Activated T-helper 17 cell treated with anti-CD3 and anti-CD28 coated beads, Interleukin-2, amount 50 U/mL, for 72 hours (primary cell): ENCODE measurements around the gene TNKS1BP1. TPM values are rescaled to one million over a fixed set of nuclear protein-coding genes. Genes with fewer than 3 reads are reported as not detected.
A peak's percentile ranks its signal among the peaks of the same experiment; 100 is the strongest.
"Not testable (repeated sequence)": the region's sequence is repeated elsewhere in the genome, so short reads cannot be mapped to it uniquely, and the experiment has no call there.

ENCODE experiments used
- ATAC-seq: fragments of 150-1000 bp; cut with Tn5 transposase; replicated peaks from 2 replicates; pipeline ENCODE4 v1.10.0; 2021; ENCODE audit warnings: mild to moderate bottlenecking, moderate library complexity
- H3K27ac Mint-ChIP-seq: one replicate; pipeline ENCODE4 v1.8.0; 2022; ENCODE audit warnings: mixed read lengths
- H3K27me3 Mint-ChIP-seq: one replicate; pipeline ENCODE4 v1.8.0; 2022; ENCODE audit warnings: mixed read lengths
- H3K36me3 Mint-ChIP-seq: one replicate; pipeline ENCODE4 v1.8.0; 2022; ENCODE audit warnings: low read depth, mild to moderate bottlenecking, mixed read lengths
- H3K4me1 Mint-ChIP-seq: one replicate; pipeline ENCODE4 v1.8.0; 2022; ENCODE audit warnings: mixed read lengths
- H3K4me3 Mint-ChIP-seq: one replicate; pipeline ENCODE4 v1.8.0; 2022; ENCODE audit warnings: mild to moderate bottlenecking, mixed read lengths
- H3K9me3 Mint-ChIP-seq: one replicate; pipeline ENCODE4 v1.8.0; 2022; ENCODE audit warnings: mixed read lengths
- total RNA-seq, 2 donors: library from RNA; stranded (reverse); gene quantifications; one replicate each; pipeline ENCODE4 v1.2.3, GENCODE V29; 2022

The TNKS1BP1 gene, protein sequence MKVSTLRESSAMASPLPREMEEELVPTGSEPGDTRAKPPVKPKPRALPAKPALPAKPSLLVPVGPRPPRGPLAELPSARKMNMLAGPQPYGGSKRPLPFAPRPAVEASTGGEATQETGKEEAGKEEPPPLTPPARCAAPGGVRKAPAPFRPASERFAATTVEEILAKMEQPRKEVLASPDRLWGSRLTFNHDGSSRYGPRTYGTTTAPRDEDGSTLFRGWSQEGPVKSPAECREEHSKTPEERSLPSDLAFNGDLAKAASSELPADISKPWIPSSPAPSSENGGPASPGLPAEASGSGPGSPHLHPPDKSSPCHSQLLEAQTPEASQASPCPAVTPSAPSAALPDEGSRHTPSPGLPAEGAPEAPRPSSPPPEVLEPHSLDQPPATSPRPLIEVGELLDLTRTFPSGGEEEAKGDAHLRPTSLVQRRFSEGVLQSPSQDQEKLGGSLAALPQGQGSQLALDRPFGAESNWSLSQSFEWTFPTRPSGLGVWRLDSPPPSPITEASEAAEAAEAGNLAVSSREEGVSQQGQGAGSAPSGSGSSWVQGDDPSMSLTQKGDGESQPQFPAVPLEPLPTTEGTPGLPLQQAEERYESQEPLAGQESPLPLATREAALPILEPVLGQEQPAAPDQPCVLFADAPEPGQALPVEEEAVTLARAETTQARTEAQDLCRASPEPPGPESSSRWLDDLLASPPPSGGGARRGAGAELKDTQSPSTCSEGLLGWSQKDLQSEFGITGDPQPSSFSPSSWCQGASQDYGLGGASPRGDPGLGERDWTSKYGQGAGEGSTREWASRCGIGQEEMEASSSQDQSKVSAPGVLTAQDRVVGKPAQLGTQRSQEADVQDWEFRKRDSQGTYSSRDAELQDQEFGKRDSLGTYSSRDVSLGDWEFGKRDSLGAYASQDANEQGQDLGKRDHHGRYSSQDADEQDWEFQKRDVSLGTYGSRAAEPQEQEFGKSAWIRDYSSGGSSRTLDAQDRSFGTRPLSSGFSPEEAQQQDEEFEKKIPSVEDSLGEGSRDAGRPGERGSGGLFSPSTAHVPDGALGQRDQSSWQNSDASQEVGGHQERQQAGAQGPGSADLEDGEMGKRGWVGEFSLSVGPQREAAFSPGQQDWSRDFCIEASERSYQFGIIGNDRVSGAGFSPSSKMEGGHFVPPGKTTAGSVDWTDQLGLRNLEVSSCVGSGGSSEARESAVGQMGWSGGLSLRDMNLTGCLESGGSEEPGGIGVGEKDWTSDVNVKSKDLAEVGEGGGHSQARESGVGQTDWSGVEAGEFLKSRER (N-terminal part only)
- 10 to 100 TPM in 1 of 2 donors, 1 to 10 TPM in 1; 4.1 to 13.6 TPM for total RNA-seq

DNA sequence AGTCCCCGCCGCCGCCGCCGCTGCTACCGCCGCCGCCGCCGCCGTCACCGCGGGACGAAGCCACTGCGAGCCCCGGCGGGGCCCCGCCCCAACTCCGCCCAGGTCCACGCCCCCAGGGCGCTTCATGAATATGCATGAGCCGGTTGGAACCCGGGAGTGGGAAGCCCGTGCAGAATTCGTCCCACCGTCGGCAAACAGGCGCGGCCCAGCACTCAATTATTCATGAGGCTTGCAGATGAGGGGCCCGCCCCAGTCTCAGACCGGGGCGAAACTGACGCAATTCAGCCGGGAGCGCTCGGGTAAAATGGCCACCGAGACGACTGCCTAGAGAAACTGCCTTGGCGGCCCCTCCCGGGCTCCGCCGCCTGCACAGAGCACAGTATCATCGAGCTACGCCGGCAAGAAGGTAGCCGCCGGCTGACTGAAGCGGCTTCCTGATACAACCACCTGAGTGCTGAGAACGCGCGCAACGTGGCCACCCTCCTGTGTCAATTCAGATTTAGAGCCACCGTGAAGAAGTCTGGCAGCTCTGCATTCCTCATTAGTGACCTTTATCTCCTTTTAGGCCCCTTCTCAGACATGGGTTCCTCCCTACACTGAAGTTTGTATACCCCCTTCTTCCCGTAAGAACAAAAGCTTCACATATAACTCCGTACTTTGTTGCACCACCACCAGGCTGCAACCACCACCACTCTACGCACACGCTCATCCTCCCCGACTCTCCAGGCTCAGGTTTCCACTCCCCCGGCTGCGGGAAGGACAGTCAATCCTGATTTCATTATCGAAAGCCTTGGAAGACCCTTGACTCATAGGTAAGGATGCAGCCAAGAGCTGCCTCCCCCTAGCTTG is at the start of gene TNKS1BP1:
TNKS1BP1 (minus strand) TSS at position 67 of the 849 bp plus-strand sequence. CDS start 3,067 bp downstream, outside the sequence.
- H3K4me3 Mint-ChIP-seq: peak within 1 kb of the TSS; percentile 88
- H3K27me3 Mint-ChIP-seq: no peaks in the 10 kb centered on the region
- H3K9me3 Mint-ChIP-seq: no peaks in the 10 kb centered on the region
- H3K27ac Mint-ChIP-seq: peak within 1 kb of the TSS; percentile 90
- peaks cover 60% of the 10 kb centered on the region for H3K4me1 Mint-ChIP-seq
- peak; percentile 92 for ATAC-seq
- peaks cover 58% of the 10 kb centered on the region for H3K36me3 Mint-ChIP-seq

DNA sequence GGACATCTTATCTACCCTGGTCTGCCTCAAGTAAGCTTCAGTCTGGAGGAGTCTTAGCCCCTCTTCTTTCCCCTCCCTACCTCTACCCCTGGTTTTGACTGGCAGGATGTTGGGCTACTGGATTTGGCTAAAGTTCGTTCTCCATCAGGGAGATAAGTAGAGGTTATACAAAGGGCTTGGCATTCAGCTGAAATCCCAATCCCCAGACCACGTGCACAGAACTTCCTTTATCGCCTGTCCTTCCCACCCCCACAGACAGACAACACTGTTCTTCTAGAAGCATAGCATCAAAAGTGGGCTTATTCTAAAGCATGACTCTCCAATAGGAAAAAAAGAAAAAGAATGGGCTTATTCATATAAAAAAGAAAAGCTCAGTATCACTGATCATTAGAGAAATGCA is 48.4 kb upstream of the TNKS1BP1 start:
- no peaks in the 10 kb centered on the region for H3K9me3 Mint-ChIP-seq
- peaks cover 10% of the 10 kb centered on the region for H3K27me3 Mint-ChIP-seq
- H3K4me3 Mint-ChIP-seq: no peak overlapping the region
- H3K4me1 Mint-ChIP-seq: no peaks in the 10 kb centered on the region
- ATAC-seq: no peak
- no peaks in the 10 kb centered on the region for H3K36me3 Mint-ChIP-seq
- H3K27ac Mint-ChIP-seq: no peak overlapping the region

DNA sequence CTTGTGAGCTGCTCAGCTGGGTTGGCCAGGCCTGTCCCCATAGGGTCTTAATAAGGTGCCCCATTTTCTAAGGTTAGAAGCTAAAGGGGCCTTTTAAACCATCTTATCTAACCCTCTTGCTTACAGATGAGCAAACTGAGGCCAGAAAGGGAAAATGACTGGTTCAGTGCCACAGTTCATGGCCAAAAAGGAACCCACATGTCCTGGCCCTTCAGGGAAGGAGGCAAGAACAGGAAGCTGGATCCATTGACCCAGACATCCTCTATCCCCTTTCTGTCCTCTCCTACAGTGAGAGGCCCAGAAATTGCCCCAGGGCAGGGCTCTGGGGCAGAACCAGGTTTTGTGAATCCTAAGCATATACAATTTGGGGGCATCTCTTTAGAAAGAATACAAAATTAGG is 46.2 kb upstream of the TNKS1BP1 start:
- H3K4me1 Mint-ChIP-seq: no peaks in the 10 kb centered on the region
- no peak overlapping the region for H3K27ac Mint-ChIP-seq
- no peaks in the 10 kb centered on the region for H3K9me3 Mint-ChIP-seq
- H3K27me3 Mint-ChIP-seq: peaks cover 3% of the 10 kb centered on the region
- no peak overlapping the region for H3K4me3 Mint-ChIP-seq
- H3K36me3 Mint-ChIP-seq: no peaks in the 10 kb centered on the region
- no peak for ATAC-seq

DNA sequence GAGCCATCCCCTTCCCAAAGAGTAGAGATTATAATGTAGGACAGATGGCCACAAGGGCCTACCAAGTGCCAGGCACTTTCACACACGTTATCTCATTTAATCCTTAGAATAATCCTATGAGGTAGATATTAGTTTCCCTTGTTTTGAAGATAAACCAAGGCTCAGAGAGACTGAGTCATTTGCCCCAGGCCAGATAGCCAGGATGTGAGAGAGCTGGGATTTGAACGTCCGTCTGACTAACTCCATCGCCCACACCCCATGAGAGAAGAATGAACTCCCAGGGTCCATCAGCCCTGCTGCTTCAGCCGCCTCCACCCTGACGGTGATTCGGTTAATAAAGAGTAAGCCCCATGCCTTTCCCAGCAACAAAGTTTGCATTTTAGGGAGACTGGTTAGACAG is 45.5 kb upstream of the TNKS1BP1 start:
- Mint-ChIP-seq H3K27me3 (peaks cover 3% of the 10 kb centered on the region), H3K36me3 (no peaks in the 10 kb centered on the region), H3K4me3 (no peak overlapping the region), H3K9me3 (no peaks in the 10 kb centered on the region), H3K27ac (no peak overlapping the region), H3K4me1 (no peaks in the 10 kb centered on the region)
- ATAC-seq: no peak

DNA sequence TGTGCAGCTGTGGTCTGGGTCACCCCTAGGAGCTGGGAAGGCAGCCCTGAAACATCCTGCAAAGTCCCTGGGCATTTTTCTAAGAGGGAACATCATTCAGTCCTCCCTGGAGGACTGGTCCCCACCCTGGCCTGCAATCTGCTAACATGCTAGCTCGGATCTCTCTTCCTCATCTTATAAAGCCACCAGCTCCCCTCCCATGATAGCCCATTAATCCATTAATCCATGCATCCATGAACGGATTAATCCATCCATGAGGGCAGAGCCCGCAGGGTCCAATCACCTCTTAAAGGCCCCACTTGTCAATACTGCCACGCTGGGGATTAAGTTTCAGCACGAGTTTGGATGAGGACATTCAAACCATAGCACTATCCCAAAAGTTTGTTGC is 44.1 kb upstream of the TNKS1BP1 start:
- no peak overlapping the region for H3K4me3 Mint-ChIP-seq
- peaks cover 3% of the 10 kb centered on the region for H3K27me3 Mint-ChIP-seq
- no peak overlapping the region for H3K27ac Mint-ChIP-seq
- H3K4me1 Mint-ChIP-seq: no peaks in the 10 kb centered on the region
- no peaks in the 10 kb centered on the region for H3K36me3 Mint-ChIP-seq
- H3K9me3 Mint-ChIP-seq: no peaks in the 10 kb centered on the region
- ATAC-seq: no peak

DNA sequence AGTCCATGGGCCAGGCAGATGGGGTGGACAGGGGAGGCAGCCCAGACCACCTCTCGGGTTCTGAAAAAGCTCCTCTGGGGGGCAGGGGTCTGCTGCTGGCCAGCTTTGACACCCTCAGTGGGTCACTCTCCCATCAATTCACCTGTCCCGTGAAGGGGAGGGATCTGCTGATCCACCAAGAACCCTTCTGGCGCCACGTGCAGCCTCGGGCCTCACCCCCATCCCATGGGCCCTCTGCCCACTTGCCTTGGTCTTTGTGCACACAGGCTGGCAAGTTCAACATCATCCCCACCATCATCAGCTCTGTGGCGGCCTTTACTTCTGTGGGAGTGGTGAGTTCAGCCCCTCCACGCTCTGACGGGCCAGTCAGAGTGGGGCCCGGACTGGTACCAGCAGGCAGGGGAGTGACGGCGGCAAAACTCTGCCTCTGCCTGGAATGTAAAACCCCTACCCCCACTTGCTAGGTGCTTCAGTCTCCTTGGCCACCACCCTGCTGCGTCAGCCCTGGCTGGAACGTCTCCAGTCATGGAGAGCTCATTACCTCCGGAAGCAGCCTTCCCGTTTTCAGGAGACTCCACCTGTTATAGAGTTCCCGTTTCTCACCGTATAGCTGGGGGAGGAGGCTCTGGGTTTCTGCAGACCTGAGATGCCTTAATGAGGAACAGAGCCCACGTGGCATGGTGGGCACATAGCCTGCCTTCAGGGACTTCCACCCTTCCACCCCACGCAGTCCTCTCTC is 43.5 kb upstream of the TNKS1BP1 start:
- Mint-ChIP-seq H3K36me3 (no peaks in the 10 kb centered on the region), H3K4me3 (no peak overlapping the region), H3K27me3 (peaks cover 5% of the 10 kb centered on the region), H3K27ac (no peak overlapping the region), H3K9me3 (no peaks in the 10 kb centered on the region), H3K4me1 (no peaks in the 10 kb centered on the region)
- no peak for ATAC-seq

DNA sequence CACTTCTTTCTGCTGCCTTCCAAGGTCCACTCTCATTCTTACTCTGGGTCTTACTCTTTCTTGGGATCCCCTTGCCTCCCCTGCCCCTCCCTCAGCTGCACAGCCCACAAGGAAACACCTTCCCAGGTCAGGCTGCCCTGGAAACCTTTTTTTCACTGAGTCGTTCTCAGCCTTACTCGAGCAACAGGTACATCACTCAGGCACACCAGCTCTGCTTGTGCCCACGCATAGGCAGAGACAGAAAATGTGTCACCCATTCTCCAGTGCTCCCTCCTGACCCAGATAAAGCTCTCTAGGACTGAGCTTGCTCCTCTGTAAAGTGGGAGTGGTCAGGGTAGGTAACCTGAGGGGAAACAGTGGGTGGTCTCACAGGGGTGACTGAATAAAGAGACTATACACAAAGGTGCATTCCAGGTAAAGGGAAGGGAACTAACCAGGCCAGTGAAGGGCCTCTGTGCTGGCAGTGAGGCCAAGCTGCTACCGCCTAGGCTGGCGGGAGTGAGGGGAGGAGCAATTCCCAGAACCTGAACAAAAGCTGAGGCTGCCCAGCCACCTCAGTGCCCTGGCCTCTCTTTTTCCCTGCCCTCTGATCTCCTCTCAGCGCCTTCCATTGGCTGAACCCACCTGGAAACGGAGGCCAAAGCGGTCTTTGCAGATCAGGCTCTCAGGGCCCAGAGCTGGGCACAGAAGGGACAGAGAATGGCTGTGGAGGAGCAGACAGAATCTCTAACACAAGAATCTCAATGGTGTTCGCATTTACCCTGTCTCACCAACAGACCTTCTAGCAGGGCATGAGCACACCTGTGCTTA is 40.3 kb upstream of the TNKS1BP1 start:
- H3K27ac Mint-ChIP-seq: no peak overlapping the region
- H3K36me3 Mint-ChIP-seq: no peaks in the 10 kb centered on the region
- H3K9me3 Mint-ChIP-seq: no peaks in the 10 kb centered on the region
- H3K4me1 Mint-ChIP-seq: no peaks in the 10 kb centered on the region
- no peak overlapping the region for H3K4me3 Mint-ChIP-seq
- no peak for ATAC-seq
- H3K27me3 Mint-ChIP-seq: peaks cover 11% of the 10 kb centered on the region

DNA sequence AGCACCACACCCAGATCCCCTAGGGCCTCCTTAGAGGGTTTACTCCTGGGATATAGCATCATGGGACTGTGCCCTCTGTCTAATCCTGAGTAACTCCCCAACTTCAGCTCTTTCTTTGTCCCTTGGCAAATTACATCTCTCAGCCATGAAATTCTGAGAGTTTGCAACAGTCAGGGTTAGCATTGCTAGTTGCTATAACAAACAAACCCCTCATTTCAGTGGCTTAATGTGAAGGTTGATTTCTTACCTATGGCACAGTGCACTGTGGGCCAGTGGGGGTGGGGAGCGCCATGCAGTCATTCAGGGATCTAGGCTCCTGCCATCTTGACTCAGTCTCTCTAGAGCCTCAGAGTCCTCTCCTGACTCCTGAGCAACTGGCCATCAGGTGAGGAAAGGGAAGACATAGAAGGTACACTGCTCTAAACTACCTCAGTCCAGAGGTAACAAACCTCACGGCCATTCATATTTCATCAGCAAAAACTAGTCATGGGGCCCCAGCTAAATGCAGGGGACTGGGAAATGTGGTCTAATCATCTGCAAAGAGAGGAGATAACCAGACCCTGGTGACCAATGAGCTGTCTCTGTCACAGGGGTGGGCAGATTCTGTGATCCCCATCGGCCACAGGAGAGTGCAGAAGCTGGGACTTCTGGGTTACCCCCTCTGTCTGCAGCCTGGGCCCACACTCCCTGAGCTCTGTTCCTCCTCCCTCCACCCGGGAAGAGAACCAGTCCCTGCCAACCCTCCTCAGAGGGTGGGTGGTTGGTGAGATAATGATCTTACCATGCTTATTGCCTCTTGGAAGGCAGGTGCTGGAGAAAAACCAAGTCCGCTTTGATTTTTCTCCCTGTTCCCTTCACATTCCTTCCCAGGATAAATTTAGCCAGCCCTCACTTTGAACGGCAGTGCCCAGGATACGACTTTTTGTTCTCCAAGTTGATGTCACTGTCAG is 38.7 kb upstream of the TNKS1BP1 start:
- no peak overlapping the region for H3K4me3 Mint-ChIP-seq
- no peak for ATAC-seq
- H3K9me3 Mint-ChIP-seq: no peaks in the 10 kb centered on the region
- H3K27ac Mint-ChIP-seq: no peak overlapping the region
- H3K4me1 Mint-ChIP-seq: no peaks in the 10 kb centered on the region
- H3K27me3 Mint-ChIP-seq: peaks cover 11% of the 10 kb centered on the region
- no peaks in the 10 kb centered on the region for H3K36me3 Mint-ChIP-seq

DNA sequence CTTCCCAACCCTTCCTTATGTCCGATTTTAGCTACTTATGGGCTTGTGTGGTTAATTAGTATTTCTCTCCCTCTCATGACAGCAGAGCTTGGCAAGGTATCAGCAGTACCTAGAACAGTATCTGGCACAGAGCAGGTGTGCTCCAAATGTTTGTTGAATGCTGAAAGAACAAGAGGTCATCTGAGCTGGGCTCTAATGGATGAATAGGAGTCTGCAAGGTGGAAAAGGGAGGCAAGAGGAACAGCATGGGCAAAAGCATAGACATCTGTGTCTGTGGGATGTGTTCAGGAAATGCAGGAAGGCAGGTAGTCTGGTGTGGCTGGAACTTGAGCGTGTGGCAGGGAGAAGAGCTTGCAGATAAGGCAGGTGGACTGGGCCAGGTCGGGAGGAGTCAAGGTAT is 37.2 kb upstream of the TNKS1BP1 start:
- Mint-ChIP-seq H3K36me3 (no peaks in the 10 kb centered on the region), H3K4me3 (no peak overlapping the region), H3K27ac (no peak overlapping the region), H3K9me3 (no peaks in the 10 kb centered on the region), H3K27me3 (peaks cover 11% of the 10 kb centered on the region), H3K4me1 (no peaks in the 10 kb centered on the region)
- ATAC-seq: no peak

DNA sequence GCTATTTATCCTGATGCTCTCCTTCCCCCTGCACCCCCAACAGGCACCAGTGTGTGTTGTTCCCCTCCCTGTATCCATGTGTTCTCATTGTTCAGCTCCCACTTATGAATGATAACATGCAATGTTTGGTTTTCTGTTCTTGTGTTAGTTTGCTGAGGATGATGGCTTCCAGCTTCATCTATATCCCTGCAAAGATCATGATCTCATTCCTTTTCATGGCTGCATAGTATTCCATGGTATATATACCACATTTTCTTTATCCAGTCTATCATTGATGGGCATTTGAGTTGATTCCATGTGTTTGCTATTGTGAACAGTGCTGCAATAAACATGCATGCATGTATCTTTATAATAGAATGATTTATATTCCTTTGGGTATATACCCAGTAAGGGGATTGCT is 36.7 kb upstream of the TNKS1BP1 start:
- ATAC-seq, H3K27ac Mint-ChIP-seq, H3K36me3 Mint-ChIP-seq, H3K9me3 Mint-ChIP-seq, H3K27me3 Mint-ChIP-seq, H3K4me1 Mint-ChIP-seq, H3K4me3 Mint-ChIP-seq: not testable (repeated sequence)

DNA sequence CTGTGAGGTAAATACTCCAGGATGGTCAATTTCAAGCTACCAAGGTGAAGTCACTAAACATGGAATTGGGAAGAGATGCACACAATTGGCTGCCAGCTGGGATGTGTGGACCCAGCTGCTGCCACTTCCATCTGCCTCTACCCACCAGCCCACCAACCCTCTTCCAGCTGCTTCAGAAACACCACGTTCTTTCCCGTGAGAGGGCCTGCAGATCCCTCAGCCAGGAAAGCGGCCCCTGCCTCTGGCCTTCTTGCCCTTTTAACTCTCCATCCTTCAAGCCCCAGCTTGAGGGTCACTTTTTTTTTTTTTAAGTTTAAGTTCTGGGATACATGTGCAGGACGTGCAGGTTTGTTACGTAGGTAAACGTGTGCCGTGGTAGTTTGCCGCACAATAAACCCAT is 36.2 kb upstream of the TNKS1BP1 start:
- H3K36me3 Mint-ChIP-seq: no peaks in the 10 kb centered on the region
- no peak for ATAC-seq
- no peak overlapping the region for H3K4me3 Mint-ChIP-seq
- H3K4me1 Mint-ChIP-seq: no peaks in the 10 kb centered on the region
- H3K27me3 Mint-ChIP-seq: peaks cover 8% of the 10 kb centered on the region
- no peaks in the 10 kb centered on the region for H3K9me3 Mint-ChIP-seq
- H3K27ac Mint-ChIP-seq: no peak overlapping the region
